HG02642 (cell line): ENCODE data around the gene CTBP1.

ENCODE experiments used
- ATAC-seq: cut with Tn5 transposase; IDR thresholded peaks from one replicate; pipeline ENCODE4 v1.9.1; 2021; ENCODE audit warnings: mild to moderate bottlenecking; ENCODE audit not compliant: unreplicated experiment, poor library complexity

CTBP1 gene

GRCh38 chr4:1212546-1213335 lies 36.2 kb downstream of the CTBP1 start:
- ATAC-seq: no peak

GRCh38 chr4:1211891-1212545 lies 36.9 kb downstream of the CTBP1 start:
- no peak for ATAC-seq

DNA sequence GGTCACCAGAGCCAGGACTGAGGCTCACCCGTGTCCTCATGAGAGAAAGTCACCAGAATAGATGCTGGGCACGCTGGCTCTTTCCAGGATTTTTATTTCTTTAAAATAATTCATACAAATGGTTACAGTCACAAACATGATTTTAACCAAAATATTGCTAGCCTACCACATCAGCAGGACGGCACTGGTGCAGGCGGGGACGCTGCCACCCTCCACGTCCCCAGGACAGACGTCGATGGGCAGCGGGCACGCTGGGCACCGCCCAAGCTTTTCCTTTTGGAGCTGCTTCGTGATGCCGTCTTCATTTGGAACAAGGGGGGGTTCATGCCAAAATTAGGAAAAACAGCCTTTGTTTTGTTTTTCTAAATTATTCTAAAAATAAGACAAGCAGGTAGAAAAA lies 37.6 kb downstream of the CTBP1 start:
- ATAC-seq: no peak

GRCh38 chr4:1210971-1211370 lies 38.0 kb downstream of the CTBP1 start:
- ATAC-seq: no peak

DNA sequence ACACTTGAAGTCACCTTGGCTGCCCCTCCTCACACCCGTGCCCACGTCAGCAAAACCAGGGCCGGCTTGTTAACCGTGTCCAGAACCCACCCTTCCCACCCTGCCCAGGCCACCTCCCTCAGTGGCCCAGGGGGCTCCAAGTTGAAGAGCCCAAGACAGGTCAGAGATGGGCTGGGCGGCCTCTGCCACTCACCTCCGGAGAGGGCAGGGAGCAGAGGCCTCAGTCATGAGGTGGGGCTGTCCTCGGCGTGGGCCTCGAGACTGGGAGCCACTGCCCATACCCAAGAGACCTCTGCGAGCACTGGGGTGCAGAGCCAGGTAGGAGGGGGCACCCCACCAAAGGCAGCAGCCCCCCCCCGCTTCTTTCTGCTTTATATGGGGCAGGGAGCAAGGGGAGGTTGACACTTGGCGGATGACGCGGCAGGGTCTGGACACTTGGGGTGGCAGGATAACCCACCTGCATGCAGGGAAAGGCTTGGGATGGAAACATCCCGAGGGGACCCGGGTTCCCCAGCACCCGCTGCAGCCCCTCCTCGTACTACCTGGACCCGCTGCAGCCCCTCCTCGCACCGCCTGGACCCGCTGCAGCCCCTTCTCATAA lies 38.6 kb downstream of the CTBP1 start:
- no peak for ATAC-seq

GRCh38 chr4:1209821-1210220 lies 39.1 kb downstream of the CTBP1 start:
- no peak for ATAC-seq

- ATAC-seq: no peak
Measured at GRCh38 chr4:1208970-1209704, 39.8 kb downstream of the CTBP1 start.

DNA sequence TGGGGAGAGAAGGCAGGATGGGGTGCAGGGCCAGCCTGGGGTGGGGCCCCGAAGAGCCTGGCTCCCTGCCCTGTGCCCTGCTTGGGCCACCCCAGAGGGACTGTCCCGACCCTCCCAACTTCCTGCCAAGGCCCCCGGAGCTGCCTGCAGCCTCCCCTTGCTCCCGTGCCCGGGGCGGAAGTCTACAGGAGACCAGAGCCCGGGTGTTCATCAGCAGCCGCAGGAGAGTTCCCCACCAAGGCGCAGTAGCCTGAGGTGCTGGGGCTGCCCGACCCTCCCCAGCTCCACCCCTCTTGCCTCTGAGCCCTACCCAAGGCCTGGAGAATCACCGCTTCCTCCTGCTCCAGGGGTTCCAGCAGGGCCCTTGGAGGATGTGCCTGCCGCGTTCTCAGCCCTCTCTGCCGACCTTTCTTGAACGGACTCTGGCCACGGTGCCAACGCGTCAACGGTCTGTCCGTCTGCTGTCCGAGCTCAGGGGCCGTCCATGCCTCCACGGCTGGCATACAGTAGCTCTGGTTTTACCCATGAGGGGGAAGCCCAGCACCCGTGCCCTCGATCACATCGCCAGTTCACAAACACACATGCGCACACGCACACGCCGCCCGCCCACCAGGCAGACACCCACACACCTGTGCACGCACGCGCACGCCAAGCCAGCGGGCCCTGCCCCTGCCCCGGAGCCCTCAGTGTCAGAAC lies 40.5 kb downstream of the CTBP1 start:
- ATAC-seq: no peak

DNA sequence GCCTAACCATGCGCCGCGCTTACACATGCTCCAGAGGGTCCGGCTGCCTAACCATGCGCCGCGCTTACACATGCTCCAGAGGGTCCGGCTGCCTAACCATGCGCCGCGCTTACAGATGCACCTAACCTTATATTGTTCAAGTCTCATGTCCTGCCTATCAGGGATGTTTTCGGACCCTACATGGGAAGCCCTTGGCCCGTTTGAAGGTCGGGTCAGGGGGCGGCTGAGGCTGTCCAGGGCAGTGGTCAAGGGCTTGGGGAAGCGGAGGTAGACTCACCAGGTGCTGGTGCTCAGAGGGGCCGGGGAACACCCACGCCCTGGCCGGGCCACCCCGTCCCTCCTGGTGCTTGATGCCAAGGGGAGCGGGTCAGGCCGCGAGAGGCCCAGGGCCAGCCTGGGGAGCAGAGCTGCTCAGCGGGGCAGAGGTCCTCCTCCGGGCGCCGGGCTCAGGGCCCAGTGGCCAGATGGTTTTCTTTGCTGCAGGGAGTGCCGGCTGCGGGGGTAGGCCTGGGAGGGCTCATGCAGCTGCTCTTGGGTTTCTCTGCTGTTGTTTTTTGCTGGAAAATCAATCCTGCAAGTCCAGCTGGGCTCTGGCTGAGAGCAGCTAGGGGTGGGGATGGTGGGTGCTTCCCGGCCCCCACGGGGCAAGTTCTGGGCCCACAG lies 41.2 kb downstream of the CTBP1 start:
- no peak for ATAC-seq

DNA sequence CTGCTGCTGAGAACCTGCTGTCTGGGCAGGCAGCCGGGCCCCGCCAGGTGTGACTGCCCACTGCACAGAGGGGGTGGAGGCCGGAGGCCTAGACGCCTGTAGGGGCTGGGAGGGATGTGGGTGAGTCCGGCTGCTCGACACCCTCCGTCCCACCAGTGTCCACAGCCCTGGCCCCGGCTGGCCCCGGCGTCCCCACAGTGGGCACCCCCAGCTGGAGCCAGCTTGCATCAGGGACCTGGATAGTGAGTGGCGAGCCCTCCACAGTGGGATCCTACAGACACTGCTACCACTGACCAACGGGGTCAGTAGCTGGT lies 41.8 kb downstream of the CTBP1 start:
- no peak for ATAC-seq

DNA sequence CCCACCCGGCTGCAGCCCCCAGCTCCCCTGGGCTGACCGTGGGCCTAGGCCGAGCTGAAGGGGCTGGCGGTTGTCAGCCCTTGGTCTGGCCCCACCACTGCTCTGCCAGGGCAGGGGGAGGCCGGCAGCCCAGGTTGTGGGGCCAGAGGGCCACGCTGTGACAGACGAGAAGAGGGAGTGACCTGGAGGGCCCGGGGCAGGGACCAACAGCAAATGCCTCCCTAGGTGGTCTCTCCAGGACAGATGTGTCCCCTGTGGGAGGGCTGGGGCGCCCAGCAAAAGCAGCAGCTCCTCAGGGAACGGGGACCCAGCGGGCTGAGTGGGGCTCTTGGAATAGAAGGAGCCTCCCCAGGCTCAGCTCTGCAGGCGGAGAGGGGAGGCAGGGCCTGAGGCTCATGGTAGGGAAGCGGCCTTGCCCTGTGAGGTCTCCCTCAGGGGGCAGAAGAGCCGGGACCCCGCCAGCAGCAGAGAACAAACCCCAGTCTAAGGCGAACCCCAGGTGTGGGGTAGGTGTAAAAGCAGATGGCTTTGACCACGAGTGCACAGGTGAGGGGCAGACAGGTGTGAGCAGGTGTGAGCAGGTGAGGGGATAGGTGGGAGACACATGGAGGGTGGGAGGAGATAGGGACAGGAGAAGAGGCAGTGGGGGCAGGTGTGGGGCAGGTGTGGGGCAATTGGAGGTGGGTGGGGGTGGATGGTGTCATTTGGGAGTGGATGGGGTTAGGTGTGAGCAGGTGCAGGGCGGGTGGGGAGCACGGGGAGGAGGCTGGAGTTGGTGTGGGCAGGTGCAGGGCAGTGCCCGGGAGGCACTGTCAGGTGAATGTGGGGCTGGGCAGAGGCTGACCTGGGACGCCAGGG lies 42.4 kb downstream of the CTBP1 start:
- no peak for ATAC-seq

- ATAC-seq: no peak
Measured at GRCh38 chr4:1205586-1206298, 43.2 kb downstream of the CTBP1 start.

- ATAC-seq: no peak
Measured at GRCh38 chr4:1204828-1205585, 43.9 kb downstream of the CTBP1 start.

- no peak for ATAC-seq
Measured at GRCh38 chr4:1204286-1204827, 44.6 kb downstream of the CTBP1 start.

DNA sequence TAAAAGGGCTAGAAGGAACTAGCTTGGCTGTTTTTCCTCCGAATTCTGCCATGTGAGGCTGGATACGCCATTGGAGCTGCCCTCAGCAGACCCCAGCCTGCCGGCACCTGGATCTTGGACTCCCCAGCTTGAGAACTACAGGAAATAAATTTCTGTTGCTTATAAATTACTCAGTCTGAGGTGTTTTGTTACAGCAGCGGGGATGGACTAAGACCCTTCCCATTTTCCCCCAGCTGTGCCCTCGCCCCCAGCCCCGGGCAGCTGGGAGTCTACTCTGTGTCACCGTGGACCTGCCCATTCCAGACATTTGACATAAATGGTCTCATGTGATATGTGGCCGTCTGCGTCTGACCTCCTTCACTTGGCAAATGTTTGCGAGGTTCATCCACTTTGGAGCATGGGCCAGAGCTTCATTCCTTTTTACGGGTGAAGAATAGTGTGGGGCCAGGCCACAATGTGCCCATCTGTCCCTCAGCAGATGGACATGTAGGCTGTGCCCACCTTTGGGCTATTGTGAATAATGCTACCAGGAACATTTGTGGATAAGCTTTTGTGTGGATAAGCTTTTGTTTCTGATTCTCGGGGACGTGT lies 45.8 kb downstream of the CTBP1 start:
- ATAC-seq: no peak

- no peak for ATAC-seq
Measured at GRCh38 chr4:1202526-1203011, 46.4 kb downstream of the CTBP1 start.
